ENCODE data around the gene LRTM1.

LRTM1 gene

DNA sequence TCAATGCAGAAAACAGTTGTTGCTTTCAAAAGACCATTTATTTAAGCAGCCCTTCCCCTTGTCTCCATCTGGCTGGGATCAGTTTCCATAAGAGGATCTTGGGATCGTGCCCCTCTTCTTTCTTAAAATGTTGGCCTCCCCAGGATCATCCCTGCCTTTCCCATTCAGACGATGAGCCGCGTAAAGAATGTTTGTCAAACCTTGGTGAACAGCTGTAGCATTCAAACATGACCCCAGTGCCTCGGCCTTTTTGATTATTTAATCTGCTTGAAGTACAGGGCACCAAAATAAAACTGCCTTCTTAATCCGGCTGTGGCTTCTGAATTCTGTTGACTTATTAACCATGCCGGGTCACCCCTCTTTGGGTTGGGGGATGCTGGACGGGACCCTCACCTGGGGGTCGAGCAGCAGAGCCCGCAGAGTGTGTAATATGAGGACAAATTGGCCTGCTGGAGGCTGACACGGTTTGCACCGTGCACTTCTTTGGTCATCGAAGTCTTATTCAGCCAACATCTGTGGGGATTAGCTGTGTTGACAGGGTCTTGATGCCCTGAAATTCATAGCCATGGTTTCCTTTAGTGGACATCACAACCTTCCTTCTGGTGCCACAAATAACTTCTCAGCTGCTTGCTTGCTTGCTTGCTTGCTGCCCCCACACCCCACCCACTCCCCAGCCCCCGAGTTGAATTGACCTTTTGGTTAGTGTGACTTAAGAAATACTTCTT is at the start of gene LRTM1:
Gene LRTM1 (minus strand): TSS at position 14 of the 725 bp plus-strand sequence. CDS start 148 bp downstream, outside the sequence.
- no peak for DNase-seq (ENCODE audit: low read depth)
- H3K4me3 ChIP-seq (ENCODE audit: low read length) = no peak within 1 kb of the TSS
- TF ChIP-seq, protein P1, sequence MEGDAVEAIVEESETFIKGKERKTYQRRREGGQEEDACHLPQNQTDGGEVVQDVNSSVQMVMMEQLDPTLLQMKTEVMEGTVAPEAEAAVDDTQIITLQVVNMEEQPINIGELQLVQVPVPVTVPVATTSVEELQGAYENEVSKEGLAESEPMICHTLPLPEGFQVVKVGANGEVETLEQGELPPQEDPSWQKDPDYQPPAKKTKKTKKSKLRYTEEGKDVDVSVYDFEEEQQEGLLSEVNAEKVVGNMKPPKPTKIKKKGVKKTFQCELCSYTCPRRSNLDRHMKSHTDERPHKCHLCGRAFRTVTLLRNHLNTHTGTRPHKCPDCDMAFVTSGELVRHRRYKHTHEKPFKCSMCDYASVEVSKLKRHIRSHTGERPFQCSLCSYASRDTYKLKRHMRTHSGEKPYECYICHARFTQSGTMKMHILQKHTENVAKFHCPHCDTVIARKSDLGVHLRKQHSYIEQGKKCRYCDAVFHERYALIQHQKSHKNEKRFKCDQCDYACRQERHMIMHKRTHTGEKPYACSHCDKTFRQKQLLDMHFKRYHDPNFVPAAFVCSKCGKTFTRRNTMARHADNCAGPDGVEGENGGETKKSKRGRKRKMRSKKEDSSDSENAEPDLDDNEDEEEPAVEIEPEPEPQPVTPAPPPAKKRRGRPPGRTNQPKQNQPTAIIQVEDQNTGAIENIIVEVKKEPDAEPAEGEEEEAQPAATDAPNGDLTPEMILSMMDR (conservative IDR thresholded peaks at IDR 0.05; ENCODE audit: low read depth, low read length) = no peak

DNA sequence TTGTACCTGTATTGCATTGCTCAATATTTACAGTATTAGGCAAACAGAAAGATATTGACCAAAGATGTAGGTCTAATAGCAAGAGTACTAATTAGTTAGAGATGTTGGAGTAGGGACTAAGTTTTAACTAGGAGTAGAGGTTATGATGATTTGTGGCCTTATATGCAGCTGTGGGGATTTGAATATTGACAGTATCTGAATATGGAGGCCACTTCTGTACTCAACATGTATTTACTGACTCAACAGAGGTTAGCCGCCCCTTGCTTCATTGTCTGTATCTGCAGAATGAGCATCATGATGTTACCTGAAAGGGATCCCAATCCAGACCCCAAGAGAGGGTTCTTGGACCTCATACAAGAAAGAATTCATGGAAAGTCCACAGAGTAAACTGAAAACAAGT is 49.6 kb upstream of the LRTM1 start:
- DNase-seq (ENCODE audit: low read depth) = no peak
- no peak overlapping the region for H3K4me3 ChIP-seq (ENCODE audit: low read length)
- TF ChIP-seq, protein P1 (conservative IDR thresholded peaks at IDR 0.05; ENCODE audit: low read depth, low read length) = no peak

DNA sequence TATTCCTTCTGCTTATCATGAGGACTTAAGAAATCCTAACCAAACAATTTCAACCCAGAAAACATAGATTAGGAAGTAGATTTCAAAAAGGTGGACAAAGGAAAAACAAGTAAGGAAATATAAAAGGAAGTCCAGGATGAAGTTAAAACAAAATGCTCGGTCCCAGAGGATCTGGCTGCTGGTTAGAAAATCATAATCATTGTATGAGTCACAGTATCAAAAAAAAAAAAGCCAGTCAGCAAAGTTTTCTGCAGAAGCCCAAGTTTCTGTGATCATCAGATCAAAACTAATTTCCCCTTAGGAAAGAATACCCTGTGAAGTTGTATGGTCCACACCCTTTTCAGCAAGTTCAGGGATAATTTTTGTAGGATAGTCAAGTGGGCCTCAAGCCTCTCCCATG is 43.0 kb upstream of the LRTM1 start:
- TF ChIP-seq, protein P1 (conservative IDR thresholded peaks at IDR 0.05; ENCODE audit: low read depth, low read length) = no peak
- DNase-seq (ENCODE audit: low read depth) = no peak
- no peak overlapping the region for H3K4me3 ChIP-seq (ENCODE audit: low read length)

DNA sequence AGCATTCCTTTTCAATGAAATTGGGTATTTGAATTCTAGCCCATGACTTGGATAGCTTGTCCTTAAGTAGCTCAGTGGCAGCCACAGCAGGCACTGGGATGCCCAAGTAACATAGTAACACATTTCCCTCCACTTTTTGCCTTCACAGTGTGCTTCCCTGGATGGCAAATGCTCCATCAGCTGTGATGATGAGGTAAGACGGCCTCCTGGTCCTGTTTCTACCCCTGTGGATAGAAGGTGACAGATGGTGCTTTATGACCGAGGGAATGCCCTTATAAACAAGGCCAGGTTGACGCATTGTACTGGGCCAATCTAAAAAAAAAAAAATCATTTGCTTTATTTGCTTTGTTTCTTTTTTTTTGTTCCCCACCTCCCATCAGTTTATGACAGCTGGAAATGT is 41.8 kb upstream of the LRTM1 start:
- TF ChIP-seq, protein P1 (conservative IDR thresholded peaks at IDR 0.05; ENCODE audit: low read depth, low read length) = no peak
- H3K4me3 ChIP-seq (ENCODE audit: low read length) = no peak overlapping the region
- DNase-seq (ENCODE audit: low read depth) = no peak

DNA sequence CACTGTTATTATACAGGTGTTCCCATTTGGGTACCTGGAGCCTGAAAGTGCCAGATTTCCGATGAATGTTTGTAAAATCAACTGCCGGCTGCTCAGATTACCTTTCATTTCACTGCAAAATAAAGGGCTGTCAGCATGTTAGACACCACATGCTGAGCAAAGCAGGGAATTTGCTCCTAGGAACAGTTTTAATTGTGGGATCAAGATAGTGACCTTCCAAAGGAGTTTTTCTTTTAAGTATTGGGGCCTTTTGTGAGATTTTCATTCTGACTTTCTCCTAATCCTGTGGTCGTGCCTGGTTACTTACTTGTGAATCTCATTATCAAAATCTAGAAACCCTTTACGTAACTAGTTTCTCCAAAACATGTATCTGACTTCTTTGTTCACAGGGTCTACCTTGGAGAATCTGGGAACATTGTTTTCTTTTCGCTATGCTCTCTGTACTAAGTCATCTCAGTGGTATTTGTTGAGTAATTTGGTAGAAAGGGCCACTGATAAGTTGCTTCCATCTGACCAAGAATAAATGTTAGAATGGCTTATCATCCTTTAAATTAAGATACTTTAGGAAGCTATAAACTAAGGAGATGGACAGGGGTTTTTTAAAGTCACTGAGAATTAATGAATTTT is 40.8 kb upstream of the LRTM1 start:
- H3K4me3 ChIP-seq (ENCODE audit: low read length) = no peak overlapping the region
- DNase-seq (ENCODE audit: low read depth) = no peak
- TF ChIP-seq, protein P1 (conservative IDR thresholded peaks at IDR 0.05; ENCODE audit: low read depth, low read length) = no peak

DNA sequence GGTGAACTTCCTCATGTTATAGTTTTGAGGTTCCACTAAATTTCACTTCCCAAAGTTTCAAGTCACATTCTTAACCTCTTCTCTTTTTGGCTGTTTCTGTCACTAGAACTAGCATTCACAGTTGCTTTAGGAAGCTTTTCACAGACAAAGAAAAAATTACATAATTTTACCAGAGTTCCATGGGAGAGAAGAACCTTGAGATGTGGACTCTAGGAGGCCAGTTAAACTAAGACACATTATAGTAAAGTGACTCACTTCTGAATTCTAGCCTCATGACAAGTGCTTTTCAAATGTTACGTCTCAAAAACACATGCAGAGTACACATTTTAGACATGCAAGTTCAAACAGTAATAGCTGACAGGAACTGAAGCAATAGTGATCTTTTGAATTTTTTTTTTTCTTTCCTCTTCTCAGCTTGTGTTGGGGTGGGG is 39.9 kb upstream of the LRTM1 start:
- TF ChIP-seq, protein P1 (conservative IDR thresholded peaks at IDR 0.05; ENCODE audit: low read depth, low read length) = no peak
- H3K4me3 ChIP-seq (ENCODE audit: low read length) = no peak overlapping the region

DNA sequence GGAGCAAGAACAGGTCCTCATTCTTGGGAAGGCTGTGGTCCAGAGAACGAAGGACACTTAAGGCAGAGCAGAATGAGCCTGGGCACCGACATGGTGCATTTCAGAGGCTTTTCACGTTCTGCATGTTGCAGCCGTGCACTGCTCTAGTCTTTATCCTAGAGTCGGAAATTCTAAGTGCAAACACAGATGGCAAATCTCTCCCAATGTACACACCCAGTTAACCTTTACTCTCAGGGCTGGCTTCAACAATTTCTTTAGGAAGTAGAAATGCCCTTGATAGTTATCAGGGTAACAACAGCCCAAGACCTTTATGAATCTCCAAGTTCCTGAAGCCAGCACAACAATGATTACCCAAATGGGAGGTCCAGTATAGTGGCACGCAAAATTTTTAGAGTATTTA is 39.1 kb upstream of the LRTM1 start:
- no peak for DNase-seq (ENCODE audit: low read depth)
- TF ChIP-seq, protein P1 (conservative IDR thresholded peaks at IDR 0.05; ENCODE audit: low read depth, low read length) = no peak
- no peak overlapping the region for H3K4me3 ChIP-seq (ENCODE audit: low read length)

More for the DNA sequence above, 39.9 kb upstream of the LRTM1 start:
- DNase-seq (ENCODE audit: low read depth) = no peak
